ENCODE data around the gene ACTR1B. TPM values are rescaled to one million over a fixed set of nuclear protein-coding genes. Genes with fewer than 3 reads are reported as not detected.

Gene ACTR1B
- total RNA-seq, 2 experiments from 2014 or later = 73.2 to 74.3 TPM

- ATAC-seq = no peak
- Mint-ChIP-seq H3K9me3 (ENCODE audit: insufficient read depth) (no peaks in the 10 kb centered on the region), H3K27me3 (ENCODE audit: low read depth) (peaks cover 2% of the 10 kb centered on the region), H3K36me3 (ENCODE audit: low read depth) (no peaks in the 10 kb centered on the region), H3K27ac (no peak overlapping the region), H3K4me3 (no peak overlapping the region), H3K4me1 (ENCODE audit: low read depth) (peaks cover 5% of the 10 kb centered on the region)
- DNase-seq = no peak
- ChIA-PET POLR2A (no interaction called here), CTCF (interaction anchor here (0.9 to 6.6 kb wide), 3 partner anchors 38 to 682 kb away, joined by 3 to 80 read pairs (median 3); no protein-coding TSS in a partner anchor)
Measured at GRCh38 chr2:97702731-97703470, 39.1 kb upstream of the ACTR1B start.

GRCh38 chr2:97701851-97702465 is 38.1 kb upstream of the ACTR1B start:
- ATAC-seq (no peak), DNase-seq (no peak)
- Mint-ChIP-seq H3K4me1 (ENCODE audit: low read depth) (peaks cover 9% of the 10 kb centered on the region), H3K36me3 (ENCODE audit: low read depth) (no peaks in the 10 kb centered on the region), H3K9me3 (ENCODE audit: insufficient read depth) (no peaks in the 10 kb centered on the region), H3K27ac (no peak overlapping the region), H3K27me3 (ENCODE audit: low read depth) (peaks cover 2% of the 10 kb centered on the region), H3K4me3 (no peak overlapping the region)
- CTCF ChIA-PET = interaction anchor here (0.9 to 7.5 kb wide), 5 partner anchors 10 to 46 kb away, joined by 3 to 130 read pairs (median 80); partner anchors contain the start of genes ACTR1B and ZAP70
- POLR2A ChIA-PET = no interaction called here

GRCh38 chr2:97701186-97701585 is 37.3 kb upstream of the ACTR1B start:
- Mint-ChIP-seq H3K36me3 (ENCODE audit: low read depth) (no peaks in the 10 kb centered on the region), H3K27me3 (ENCODE audit: low read depth) (peaks cover 2% of the 10 kb centered on the region), H3K9me3 (ENCODE audit: insufficient read depth) (no peaks in the 10 kb centered on the region), H3K4me1 (ENCODE audit: low read depth) (peaks cover 13% of the 10 kb centered on the region), H3K27ac (no peak overlapping the region), H3K4me3 (no peak overlapping the region)
- no peak for DNase-seq
- ATAC-seq = no peak
- POLR2A ChIA-PET = no interaction called here
- CTCF ChIA-PET = interaction anchor here (1.7 to 7.5 kb wide), 8 partner anchors 10 to 66 kb away, joined by 10 to 130 read pairs (median 40); partner anchors contain the start of genes ACTR1B and ZAP70

DNA sequence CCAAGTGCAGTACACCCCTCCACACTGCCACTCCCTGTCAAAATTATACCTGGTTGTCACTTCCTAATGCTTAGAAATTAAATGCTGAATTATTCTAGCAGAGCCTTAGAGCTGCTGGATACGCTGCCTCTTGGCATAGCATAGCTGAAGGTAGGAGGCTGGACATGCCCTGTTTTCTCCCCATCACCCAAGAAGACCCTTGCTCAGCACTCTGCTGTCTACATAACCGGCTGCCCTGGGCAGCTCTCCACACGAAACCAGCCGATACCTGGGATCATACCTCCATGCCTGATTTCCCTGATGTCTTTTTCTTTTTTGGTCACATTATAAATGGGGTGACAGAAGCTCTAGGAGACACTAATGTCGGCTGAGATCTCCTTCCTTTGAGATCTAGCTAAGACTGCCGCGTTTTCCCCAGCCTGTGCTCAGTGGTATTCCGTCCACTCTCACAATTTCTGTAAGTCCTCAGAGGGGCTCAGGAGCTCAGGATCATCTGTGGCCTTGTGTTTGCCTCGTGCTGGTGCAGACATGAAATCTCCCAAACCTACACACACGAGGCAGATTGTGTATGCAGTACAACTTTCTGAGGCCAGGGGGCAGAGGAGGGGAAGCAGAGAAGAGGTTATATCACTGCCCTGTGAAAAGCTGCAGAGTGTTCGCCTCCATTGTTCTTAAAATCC is 36.1 kb upstream of the ACTR1B start:
- H3K9me3 Mint-ChIP-seq (ENCODE audit: insufficient read depth) = no peaks in the 10 kb centered on the region
- peak; percentile 86 for ATAC-seq
- H3K27ac Mint-ChIP-seq = no peak overlapping the region
- H3K36me3 Mint-ChIP-seq (ENCODE audit: low read depth) = no peaks in the 10 kb centered on the region
- H3K4me1 Mint-ChIP-seq (ENCODE audit: low read depth) = peaks cover 13% of the 10 kb centered on the region
- ChIA-PET POLR2A (interaction anchor here (1.1 to 3.1 kb wide), 6 partner anchors 11 to 109 kb away, joined by 3 to 17 read pairs (median 5); partner anchors contain the start of genes COX5B and ZAP70), CTCF (interaction anchor here (0.7 to 7.5 kb wide), 30 partner anchors 9 to 685 kb away, joined by 3 to 176 read pairs (median 8); partner anchors contain the start of genes ACTR1B, ANKRD36B, COX5B and ZAP70)
- H3K4me3 Mint-ChIP-seq = no peak overlapping the region
- DNase-seq = peak; percentile 84
- H3K27me3 Mint-ChIP-seq (ENCODE audit: low read depth) = peaks cover 2% of the 10 kb centered on the region

DNA sequence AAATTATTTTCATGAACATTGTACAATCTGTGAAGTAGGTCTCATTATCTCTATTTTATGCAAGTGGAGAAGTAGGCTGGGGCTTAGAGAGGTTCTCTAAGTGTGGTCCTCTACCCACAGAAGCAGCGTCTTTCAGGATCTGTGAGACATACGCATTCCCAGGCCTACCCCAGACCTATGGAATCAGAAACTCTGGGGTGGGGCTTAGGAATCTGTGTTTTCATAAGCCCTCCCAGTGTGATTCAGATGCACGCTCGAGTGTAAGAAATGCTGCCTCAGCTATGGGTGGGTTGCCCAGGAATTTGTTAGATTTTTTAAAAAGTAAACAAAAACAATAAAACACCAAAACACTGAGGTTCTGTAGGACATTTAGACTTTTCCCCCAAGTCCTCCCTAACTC is 34.7 kb upstream of the ACTR1B start:
- Mint-ChIP-seq H3K27ac (no peak overlapping the region), H3K4me1 (ENCODE audit: low read depth) (peaks cover 13% of the 10 kb centered on the region), H3K27me3 (ENCODE audit: low read depth) (peaks cover 2% of the 10 kb centered on the region), H3K36me3 (ENCODE audit: low read depth) (no peaks in the 10 kb centered on the region), H3K9me3 (ENCODE audit: insufficient read depth) (no peaks in the 10 kb centered on the region), H3K4me3 (no peak overlapping the region)
- ChIA-PET POLR2A (interaction anchor here (1.9 to 3.3 kb wide), 3 partner anchors 35 to 108 kb away, joined by 7 to 20 read pairs (median 17); partner anchors contain the start of genes ACTR1B and COX5B), CTCF (interaction anchor here (0.8 to 7.5 kb wide), 23 partner anchors 10 to 1635 kb away, joined by 3 to 176 read pairs (median 11); partner anchors contain the start of genes ACTR1B, ANKRD36B, COX5B and ZAP70)
- no peak for ATAC-seq
- no peak for DNase-seq

DNA sequence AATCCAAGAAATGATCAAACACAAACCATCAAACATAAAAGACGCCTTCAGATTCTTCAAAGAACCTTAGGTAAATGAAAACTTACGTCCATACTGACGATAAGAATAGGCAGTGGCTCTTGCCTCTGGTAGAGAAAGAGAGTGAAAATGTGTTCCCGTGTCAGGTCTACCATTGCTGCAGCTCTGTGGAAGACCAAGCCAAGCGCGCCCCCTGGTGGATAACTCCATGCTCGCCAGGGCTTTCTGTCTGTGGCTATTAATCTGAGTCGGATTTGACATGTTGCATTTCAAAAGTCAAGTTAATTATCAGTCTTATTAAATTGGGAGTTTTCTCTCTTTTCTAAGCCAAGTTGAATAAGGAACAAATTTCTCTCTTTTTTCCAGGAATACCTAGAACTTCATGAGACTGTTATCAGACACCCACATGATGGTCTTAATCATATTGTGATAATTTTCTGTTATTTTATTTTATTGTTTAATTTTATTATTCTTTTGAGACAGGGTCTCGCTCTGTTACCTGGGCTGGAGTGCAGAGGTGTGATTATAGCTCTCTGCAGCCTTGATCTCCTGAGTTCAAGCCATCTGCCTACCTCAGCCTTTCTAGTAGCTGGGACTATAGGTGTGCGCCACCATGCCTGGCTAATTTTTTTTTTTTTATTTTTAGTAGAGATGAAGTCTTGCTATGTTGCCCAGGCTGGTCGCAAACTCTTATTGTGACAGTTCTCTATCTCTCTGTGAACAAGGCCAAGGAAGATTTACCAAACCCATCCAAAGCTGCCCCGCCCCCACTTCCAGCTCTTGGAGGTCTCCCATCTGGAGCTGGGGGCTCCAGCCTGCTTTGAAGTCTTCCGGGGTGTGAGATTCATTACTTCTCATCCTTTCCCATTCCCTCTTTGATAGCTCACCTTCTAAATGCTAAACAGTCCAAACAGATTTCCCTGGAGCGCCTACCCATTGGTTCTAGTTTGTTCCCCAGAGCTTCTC is 33.7 kb upstream of the ACTR1B start:
- ChIA-PET CTCF (interaction anchor here (0.7 to 7.5 kb wide), 28 partner anchors 9 to 1634 kb away, joined by 3 to 176 read pairs (median 6); partner anchors contain the start of genes ACTR1B, ANKRD36B, COX5B and ZAP70), POLR2A (interaction anchor here (0.7 to 3.3 kb wide), 5 partner anchors 34 to 1546 kb away, joined by 3 to 20 read pairs (median 7); partner anchors contain the start of genes ACTR1B and COX5B)
- no peak overlapping the region for H3K27ac Mint-ChIP-seq
- H3K9me3 Mint-ChIP-seq (ENCODE audit: insufficient read depth) = no peaks in the 10 kb centered on the region
- H3K27me3 Mint-ChIP-seq (ENCODE audit: low read depth) = peaks cover 2% of the 10 kb centered on the region
- peak; percentile 96 for DNase-seq
- no peaks in the 10 kb centered on the region for H3K36me3 Mint-ChIP-seq (ENCODE audit: low read depth)
- H3K4me1 Mint-ChIP-seq (ENCODE audit: low read depth) = peaks cover 13% of the 10 kb centered on the region
- H3K4me3 Mint-ChIP-seq = peak overlapping the region; percentile 10
- ATAC-seq = peak; percentile 93

DNA sequence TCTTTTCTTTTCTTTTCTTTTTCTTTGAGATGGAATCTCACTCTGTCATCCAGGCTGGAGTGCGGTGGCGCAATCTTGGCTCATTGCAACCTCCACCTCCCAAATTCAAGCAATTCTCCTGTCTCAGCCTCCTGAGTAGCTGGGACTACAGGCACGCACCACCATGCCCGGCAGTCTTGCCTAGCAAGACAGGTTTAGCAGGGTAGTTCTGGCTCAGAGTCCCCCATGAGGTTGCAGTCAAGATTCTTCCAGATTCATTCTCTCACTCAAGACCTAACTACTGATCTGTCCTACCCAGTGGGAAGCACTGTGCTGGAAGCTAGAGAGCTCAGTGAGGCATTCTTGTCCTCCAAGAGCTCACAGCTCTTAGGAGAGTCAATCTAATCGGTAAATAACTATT is 31.9 kb upstream of the ACTR1B start:
- DNase-seq = no peak
- ChIA-PET CTCF (interaction anchor here (1.2 to 7.5 kb wide), 10 partner anchors 16 to 105 kb away, joined by 3 to 176 read pairs (median 20); partner anchors contain the start of genes ACTR1B, ANKRD36B, COX5B and ZAP70), POLR2A (interaction anchor here (0.7 to 3.3 kb wide), 3 partner anchors 32 to 1173 kb away, joined by 5 to 20 read pairs (median 5); partner anchors contain the start of genes ACTR1B and COX5B)
- Mint-ChIP-seq H3K27me3 (ENCODE audit: low read depth) (peaks cover 2% of the 10 kb centered on the region), H3K4me1 (ENCODE audit: low read depth) (peaks cover 13% of the 10 kb centered on the region), H3K4me3 (no peak overlapping the region), H3K27ac (no peak overlapping the region), H3K9me3 (ENCODE audit: insufficient read depth) (no peaks in the 10 kb centered on the region), H3K36me3 (ENCODE audit: low read depth) (no peaks in the 10 kb centered on the region)
- ATAC-seq = no peak

DNA sequence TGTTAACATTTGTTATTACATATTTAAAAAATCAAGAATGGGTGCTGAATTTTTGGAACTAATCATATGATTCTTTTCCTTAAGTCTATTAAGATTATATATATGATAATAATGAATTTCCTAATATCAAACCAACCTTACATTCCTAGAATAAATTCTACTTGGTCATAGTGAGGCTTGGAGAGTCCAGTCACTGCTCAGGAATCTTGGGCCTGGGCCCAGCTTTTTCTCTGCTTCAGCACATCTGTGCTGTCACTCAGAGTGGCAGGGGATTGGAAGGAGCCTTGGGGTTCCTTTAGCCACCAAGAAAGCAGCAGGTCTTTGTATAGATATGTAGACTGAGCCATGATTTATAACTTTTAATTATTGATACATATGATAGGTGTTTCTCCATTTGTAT is 29.6 kb upstream of the ACTR1B start:
- no peak for DNase-seq
- ATAC-seq = no peak
- Mint-ChIP-seq H3K4me1 (ENCODE audit: low read depth) (peaks cover 12% of the 10 kb centered on the region), H3K27ac (no peak overlapping the region), H3K4me3 (no peak overlapping the region), H3K36me3 (ENCODE audit: low read depth) (no peaks in the 10 kb centered on the region), H3K9me3 (ENCODE audit: insufficient read depth) (no peaks in the 10 kb centered on the region), H3K27me3 (ENCODE audit: low read depth) (no peaks in the 10 kb centered on the region)
- ChIA-PET CTCF (no interaction called here), POLR2A (no interaction called here)

DNA sequence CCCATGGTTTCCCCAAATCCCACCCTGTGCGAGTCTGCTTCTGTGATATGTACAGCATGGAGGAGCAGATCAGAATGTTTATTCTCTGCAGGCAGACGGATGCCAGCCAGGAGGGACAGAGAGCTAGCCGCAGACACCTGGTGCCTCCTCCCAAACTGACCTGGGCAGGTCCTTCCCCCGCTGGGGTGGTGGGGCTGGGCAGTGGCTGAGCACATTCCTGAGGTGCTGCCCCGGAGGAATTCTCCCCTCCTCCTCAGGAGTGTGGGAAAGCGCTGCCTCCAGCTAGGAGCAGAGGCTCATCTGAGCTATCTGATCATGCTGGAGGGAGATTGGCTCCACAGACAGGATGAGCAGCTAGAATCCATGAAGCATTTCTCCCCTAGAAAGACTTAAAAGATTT is 27.3 kb upstream of the ACTR1B start:
- ChIA-PET CTCF (interaction anchor here (1.0 to 1.6 kb wide), 3 partner anchors 9 to 100 kb away, joined by 4 to 8 read pairs (median 6); partner anchors contain the start of gene ACTR1B), POLR2A (interaction anchor here (1.5 kb wide), 1 partner anchor 27 kb away, joined by 4 read pairs; no protein-coding TSS in a partner anchor)
- no peak for ATAC-seq
- no peak for DNase-seq
- Mint-ChIP-seq H3K27ac (no peak overlapping the region), H3K36me3 (ENCODE audit: low read depth) (no peaks in the 10 kb centered on the region), H3K4me3 (no peak overlapping the region), H3K9me3 (ENCODE audit: insufficient read depth) (no peaks in the 10 kb centered on the region), H3K27me3 (ENCODE audit: low read depth) (no peaks in the 10 kb centered on the region), H3K4me1 (ENCODE audit: low read depth) (peaks cover 16% of the 10 kb centered on the region)

DNA sequence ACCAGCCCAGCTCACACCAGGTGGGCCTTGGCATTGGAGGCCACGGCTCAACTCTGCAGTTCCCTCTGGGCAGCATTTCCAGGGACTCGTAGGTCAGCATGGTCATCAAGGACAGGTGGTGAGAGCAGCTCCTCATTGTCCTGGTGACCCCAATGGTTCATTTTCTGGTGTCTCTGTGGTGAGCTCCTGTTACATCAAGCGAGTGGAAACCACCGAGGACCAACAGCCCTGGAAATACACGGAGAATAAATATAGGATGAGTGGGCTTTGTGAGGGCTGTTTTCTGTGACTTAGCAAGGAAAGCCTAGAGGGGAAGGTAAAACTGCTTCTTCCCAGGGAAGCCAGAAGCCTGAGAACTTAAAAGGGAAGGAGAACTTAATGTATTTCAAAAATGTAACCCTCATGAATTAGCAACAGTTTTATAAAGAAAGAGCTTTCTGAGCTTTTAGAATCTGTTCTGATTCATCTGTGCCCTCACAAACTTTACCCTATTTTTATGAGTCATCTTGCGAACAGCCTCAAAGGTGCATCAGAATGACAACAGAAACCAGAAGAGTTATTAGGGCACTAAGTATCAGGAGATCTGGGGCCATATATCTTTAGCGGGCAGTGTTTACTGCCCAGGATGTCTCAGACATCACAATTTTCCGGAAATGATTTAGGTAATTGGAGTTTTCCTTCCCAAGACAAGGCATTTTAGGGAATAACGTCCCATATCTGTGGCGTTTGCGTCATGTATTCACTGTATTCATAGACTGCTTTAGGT is 24.4 kb upstream of the ACTR1B start:
- ATAC-seq (peak; percentile 53), DNase-seq (no peak)
- CTCF ChIA-PET = interaction anchor here (0.9 to 3.0 kb wide), 8 partner anchors 9 to 97 kb away, joined by 3 to 21 read pairs (median 6); partner anchors contain the start of gene ACTR1B
- POLR2A ChIA-PET = interaction anchor here (0.6 to 1.8 kb wide), 3 partner anchors 11 to 97 kb away, joined by 3 to 6 read pairs (median 4); partner anchors contain the start of gene COX5B
- peaks cover 18% of the 10 kb centered on the region for H3K4me1 Mint-ChIP-seq (ENCODE audit: low read depth)
- no peaks in the 10 kb centered on the region for H3K27me3 Mint-ChIP-seq (ENCODE audit: low read depth)
- no peak overlapping the region for H3K4me3 Mint-ChIP-seq
- no peaks in the 10 kb centered on the region for H3K9me3 Mint-ChIP-seq (ENCODE audit: insufficient read depth)
- H3K27ac Mint-ChIP-seq = no peak overlapping the region
- no peaks in the 10 kb centered on the region for H3K36me3 Mint-ChIP-seq (ENCODE audit: low read depth)
